Activated B cell treated with CpG ODN at 0.5 μM for 24 hours (primary cell): ENCODE data around the gene TUBB4B. TPM values are rescaled to one million over a fixed set of nuclear protein-coding genes. Genes with fewer than 3 reads are reported as not detected.

Source experiments
- ATAC-seq: fragments of 200-7000 bp; cut with Tn5 transposase; one replicate; pipeline ENCODE4 v1.10.0; 2021; ENCODE audit warnings: low read depth, mild to moderate bottlenecking, moderate library complexity
- CTCF ChIA-PET: fragments of 350-600 bp; sonication (Branson Sonifier 250); formaldehyde crosslinking; loops from one replicate; lab custom pipeline; 2021; ENCODE audit warnings: antibody characterized with exemption; lab: Charles Lee
- POLR2A ChIA-PET: fragments of 350-600 bp; sonication (Branson Sonifier 250); formaldehyde crosslinking; loops from one replicate; lab custom pipeline; 2021; ENCODE audit warnings: antibody characterized with exemption; lab: Charles Lee
- DNase-seq: peaks from one replicate; pipeline ENCODE4 v3.0.0; 2022
- H3K27ac Mint-ChIP-seq: one replicate; pipeline ENCODE4 v1.8.0; 2020; ENCODE audit warnings: mixed read lengths
- H3K27me3 Mint-ChIP-seq: one replicate; pipeline ENCODE4 v1.8.0; 2021; ENCODE audit warnings: mixed read lengths
- H3K36me3 Mint-ChIP-seq: one replicate; pipeline ENCODE4 v1.8.0; 2021; ENCODE audit warnings: low read depth, mixed read lengths
- H3K4me1 Mint-ChIP-seq: one replicate; pipeline ENCODE4 v1.8.0; 2021; ENCODE audit warnings: mixed read lengths
- H3K4me3 Mint-ChIP-seq: one replicate; pipeline ENCODE4 v1.8.0; 2020; ENCODE audit warnings: mild to moderate bottlenecking, mixed read lengths
- H3K9me3 Mint-ChIP-seq: one replicate; pipeline ENCODE4 v1.8.0; 2020; ENCODE audit warnings: mixed read lengths
- intact Hi-C: fragments of 100-400 bp; cut with micrococcal nuclease; formaldehyde crosslinking; loops from one replicate; pipeline ENCODE4 v1.15.1; 2024
- total RNA-seq: library from RNA; stranded (reverse); gene quantifications from 2 replicates; pipeline ENCODE4 v1.2.3, GENCODE V29; 2022
- TF ChIP-seq, protein P1 (sequence below): fragments of 200-600 bp; IDR thresholded peaks from one replicate; pipeline ENCODE4 v1.8.0; 2022; ENCODE audit warnings: antibody characterized with exemption, mild to moderate bottlenecking

The TUBB4B gene
- total RNA-seq, 1 donor from 2014 or later, result 182 TPM

DNA sequence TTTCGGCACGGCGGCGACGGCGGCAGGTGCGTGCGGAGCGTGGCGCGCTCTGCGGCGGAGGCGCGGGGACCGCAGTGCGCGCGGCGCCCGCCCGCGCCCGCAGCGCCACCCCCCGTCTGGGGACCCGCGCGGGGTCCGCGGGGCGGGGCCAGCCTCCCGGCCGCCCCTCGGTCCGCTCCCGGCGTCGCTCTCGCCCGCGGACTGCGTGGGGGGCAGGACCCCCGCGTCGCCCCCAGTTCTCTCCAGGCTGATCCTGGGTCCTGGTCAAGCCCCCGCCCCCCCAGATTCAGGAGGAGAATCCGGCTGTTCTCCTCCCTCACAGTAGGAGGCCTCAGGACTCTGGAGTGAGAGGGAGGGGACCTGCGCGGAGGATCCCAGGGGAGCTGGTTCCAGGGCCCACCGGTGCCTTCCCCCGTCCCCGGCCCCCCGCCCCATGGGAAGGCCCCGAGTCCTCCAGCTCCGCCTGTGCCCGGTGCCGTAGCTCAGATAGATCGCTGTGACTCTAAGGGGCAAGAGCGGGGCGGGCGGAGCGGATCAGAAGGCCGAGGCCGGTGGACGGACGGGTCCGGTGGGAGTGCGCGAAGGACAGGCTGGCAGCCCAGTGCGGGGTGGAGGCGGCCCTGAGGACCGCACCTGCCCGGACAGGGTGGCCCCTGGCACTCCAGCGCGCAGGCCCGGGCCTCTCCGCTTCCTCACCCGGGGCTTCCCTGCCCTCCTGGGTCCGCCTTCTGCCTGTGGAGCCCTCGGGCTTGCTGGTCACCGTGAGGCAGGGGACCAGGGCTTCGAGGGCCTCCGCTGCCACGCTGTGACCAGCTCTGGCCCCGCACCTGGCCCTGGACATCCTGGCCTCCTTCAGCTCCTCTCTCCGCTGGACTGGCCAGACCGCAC lies 18.7 kb upstream of the TUBB4B start, which contains the start of gene RNF208:
RNF208 (minus strand) TSS at position 51 of the 888 bp plus-strand sequence. CDS start 1,028 bp downstream, outside the sequence.
- H3K27me3 Mint-ChIP-seq, result no peaks in the 10 kb centered on the region
- DNase-seq (no peak), ATAC-seq (no peak)
- intact Hi-C loops, result loop anchor here (1.0 to 10.0 kb wide), 10 partner anchors 17 to 432 kb away; partner anchors contain the start of genes ANAPC2, C8G, FBXW5 and NDOR1
- TF ChIP-seq, protein P1, sequence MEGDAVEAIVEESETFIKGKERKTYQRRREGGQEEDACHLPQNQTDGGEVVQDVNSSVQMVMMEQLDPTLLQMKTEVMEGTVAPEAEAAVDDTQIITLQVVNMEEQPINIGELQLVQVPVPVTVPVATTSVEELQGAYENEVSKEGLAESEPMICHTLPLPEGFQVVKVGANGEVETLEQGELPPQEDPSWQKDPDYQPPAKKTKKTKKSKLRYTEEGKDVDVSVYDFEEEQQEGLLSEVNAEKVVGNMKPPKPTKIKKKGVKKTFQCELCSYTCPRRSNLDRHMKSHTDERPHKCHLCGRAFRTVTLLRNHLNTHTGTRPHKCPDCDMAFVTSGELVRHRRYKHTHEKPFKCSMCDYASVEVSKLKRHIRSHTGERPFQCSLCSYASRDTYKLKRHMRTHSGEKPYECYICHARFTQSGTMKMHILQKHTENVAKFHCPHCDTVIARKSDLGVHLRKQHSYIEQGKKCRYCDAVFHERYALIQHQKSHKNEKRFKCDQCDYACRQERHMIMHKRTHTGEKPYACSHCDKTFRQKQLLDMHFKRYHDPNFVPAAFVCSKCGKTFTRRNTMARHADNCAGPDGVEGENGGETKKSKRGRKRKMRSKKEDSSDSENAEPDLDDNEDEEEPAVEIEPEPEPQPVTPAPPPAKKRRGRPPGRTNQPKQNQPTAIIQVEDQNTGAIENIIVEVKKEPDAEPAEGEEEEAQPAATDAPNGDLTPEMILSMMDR, result no peak
- ChIA-PET POLR2A (interaction anchor here (0.5 to 4.1 kb wide), 35 partner anchors 8 to 495 kb away, joined by 3 to 53 read pairs (median 5); partner anchors contain the start of genes ANAPC2, MAN1B1, NDOR1 and NPDC1), CTCF (interaction anchor here (0.6 to 2.2 kb wide), 5 partner anchors 12 to 176 kb away, joined by 3 to 10 read pairs (median 3); partner anchors contain the start of genes MAN1B1 and NPDC1)
- peak within 1 kb of the TSS; percentile 73 for H3K27ac Mint-ChIP-seq
- peaks cover 17% of the 10 kb centered on the region for H3K4me1 Mint-ChIP-seq
- H3K36me3 Mint-ChIP-seq, result no peaks in the 10 kb centered on the region
- peak within 1 kb of the TSS; percentile 83 for H3K4me3 Mint-ChIP-seq
- H3K9me3 Mint-ChIP-seq, result no peaks in the 10 kb centered on the region

DNA sequence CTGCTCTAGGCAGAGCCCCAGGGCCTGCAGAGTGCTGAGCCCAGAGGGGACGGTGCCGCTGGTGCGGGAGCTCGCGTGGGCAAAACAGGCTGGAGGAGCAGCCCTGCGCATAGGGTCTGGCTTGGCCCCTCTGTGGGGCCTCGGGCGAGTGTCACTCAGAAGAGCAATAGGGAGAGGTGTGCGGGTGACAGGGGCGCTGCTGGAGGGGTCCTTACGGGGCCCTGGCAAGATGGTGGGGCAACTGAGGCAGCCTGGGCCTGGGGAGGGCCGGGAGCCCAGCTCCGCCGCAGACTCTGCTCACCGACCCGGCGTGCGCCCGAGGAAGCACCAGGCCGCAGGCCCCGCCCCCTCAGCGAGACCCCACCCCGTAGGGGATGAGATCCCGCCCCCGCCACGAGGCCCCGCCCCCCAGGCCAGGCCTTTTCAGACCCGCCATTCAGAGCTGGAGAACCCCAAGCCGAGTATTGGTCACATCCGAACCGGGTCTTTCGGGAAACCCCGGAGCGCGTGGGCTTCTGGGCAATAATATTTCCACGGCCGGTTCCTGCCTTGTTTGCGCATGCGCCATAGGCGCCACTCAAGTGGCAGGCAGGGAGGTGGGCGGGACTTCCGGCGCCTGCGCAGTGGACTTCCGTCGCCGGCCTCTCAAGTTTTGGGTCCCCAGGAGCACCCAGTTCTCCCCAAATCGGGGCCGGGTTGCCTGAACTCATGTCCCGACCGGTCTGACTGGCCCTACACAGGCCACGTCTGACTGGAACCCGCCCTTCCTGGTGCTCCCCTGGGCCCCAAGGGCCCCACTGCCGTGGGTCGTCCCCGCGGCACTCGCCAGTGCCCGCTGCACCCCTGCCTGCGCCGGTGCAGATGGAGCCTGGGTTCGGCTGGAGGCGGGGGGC lies 17.8 kb upstream of the TUBB4B start:
- H3K4me1 Mint-ChIP-seq, result peaks cover 20% of the 10 kb centered on the region
- TF ChIP-seq, protein P1, result no peak
- H3K36me3 Mint-ChIP-seq, result no peaks in the 10 kb centered on the region
- peak overlapping the region; percentile 73 for H3K27ac Mint-ChIP-seq
- peak overlapping the region; percentile 83 for H3K4me3 Mint-ChIP-seq
- H3K9me3 Mint-ChIP-seq, result no peaks in the 10 kb centered on the region
- peaks cover 2% of the 10 kb centered on the region for H3K27me3 Mint-ChIP-seq
- POLR2A ChIA-PET, result interaction anchor here (0.6 to 4.1 kb wide), 39 partner anchors 9 to 522 kb away, joined by 3 to 53 read pairs (median 5); partner anchors contain the start of genes ANAPC2, MAN1B1, NDOR1 and NPDC1
- peak; percentile 97 for DNase-seq
- intact Hi-C loops, result loop anchor here (1.0 to 10.0 kb wide), 10 partner anchors 18 to 433 kb away; partner anchors contain the start of genes ANAPC2, C8G, FBXW5 and NDOR1
- CTCF ChIA-PET, result interaction anchor here (0.6 to 2.2 kb wide), 6 partner anchors 11 to 177 kb away, joined by 3 to 10 read pairs (median 3); partner anchors contain the start of genes MAN1B1 and NPDC1
- peak; percentile 93 for ATAC-seq

DNA sequence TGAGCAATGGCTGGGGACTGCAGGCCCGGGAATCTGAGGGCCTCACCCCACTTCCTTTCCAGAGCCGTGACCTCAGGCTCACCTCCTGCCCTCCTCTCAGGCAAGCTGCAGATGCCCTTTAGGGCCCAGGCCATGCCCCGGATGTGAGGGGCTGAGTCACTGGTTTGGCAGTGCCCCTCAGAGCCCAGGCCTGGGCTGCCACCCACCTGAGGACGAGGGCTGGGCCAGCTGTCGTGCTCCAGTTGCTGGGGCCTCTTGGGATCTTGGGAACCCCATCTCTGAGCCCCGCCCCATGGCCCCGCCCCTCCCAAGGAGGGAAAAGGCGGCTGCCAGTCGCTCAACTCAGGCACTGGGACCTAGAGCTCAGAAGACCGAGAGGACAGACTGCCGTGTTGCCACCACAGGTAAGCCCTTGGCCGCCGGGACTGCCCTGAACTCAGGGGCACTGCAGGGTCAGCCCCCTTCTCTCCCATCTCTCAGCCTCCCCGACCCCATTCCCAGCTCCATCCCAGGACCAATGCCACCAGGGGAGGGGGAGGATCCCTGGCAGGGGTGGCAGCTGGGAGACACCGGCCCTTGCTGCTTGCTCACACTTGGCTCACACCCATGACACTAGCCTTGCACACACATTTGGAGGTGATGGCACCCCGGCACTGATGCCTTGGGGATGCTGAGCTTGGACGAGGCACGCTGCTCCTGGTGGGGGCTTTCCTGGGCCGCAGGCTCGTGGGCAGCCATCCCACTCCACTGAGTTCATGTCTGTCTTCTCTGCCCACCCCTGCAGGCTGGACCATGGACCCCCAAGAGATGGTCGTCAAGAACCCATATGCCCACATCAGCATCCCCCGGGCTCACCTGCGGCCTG lies 16.0 kb upstream of the TUBB4B start, which contains the start of gene CYSRT1:
CYSRT1 (plus strand) TSS at position 345 of the 865 bp plus-strand sequence; CDS start at position 793, 448 bp downstream.
- POLR2A ChIA-PET, result interaction anchor here (0.5 to 4.1 kb wide), 4 partner anchors 16 to 62 kb away, joined by 3 to 40 read pairs (median 6); partner anchors contain the start of genes ANAPC2, SSNA1 and TUBB4B
- CTCF ChIA-PET, result interaction anchor here (4.1 kb wide), 1 partner anchor 178 kb away, joined by 21 read pairs; the partner anchor contains the start of gene NPDC1
- Mint-ChIP-seq H3K9me3 (no peaks in the 10 kb centered on the region), H3K27me3 (peaks cover 2% of the 10 kb centered on the region), H3K36me3 (no peaks in the 10 kb centered on the region), H3K4me1 (peaks cover 20% of the 10 kb centered on the region), H3K27ac (peak within 1 kb of the TSS; percentile 73), H3K4me3 (peak within 1 kb of the TSS; percentile 83)
- DNase-seq, result no peak
- ATAC-seq, result no peak
- intact Hi-C loops, result loop anchor here (10.0 kb wide), 2 partner anchors 280 to 340 kb away; partner anchors contain the start of genes C8G, FBXW5 and TRAF2
- TF ChIP-seq, protein P1, result no peak
